Esophagus squamous epithelium (tissue), 4 donors: ENCODE data around the gene LIN9.

Experiments used
- CTCF ChIP-seq, 6 experiments: fragments of 450-650 bp in 4 of 6; fragments of 200-600 bp in 2 of 6; sonication (generic) in 2 of 6; IDR thresholded peaks; one replicate each; pipeline ENCODE4 v1.5.1; 2016 to 2019; ENCODE audit warnings: antibody characterized with exemption in 6 of 6, mild to moderate bottlenecking in 4 of 6, moderate library complexity in 4 of 6
- POLR2A ChIP-seq, 4 donors: fragments of 450-650 bp; IDR thresholded peaks; one replicate each; pipeline ENCODE4 v1.6.1; 2017; ENCODE audit warnings: antibody characterized with exemption in 4 of 4, mild to moderate bottlenecking in 4 of 4, moderate library complexity in 3 of 4

GRCh38 chr1:226353698-226354525, 44.9 kb upstream of the LIN9 start:
- TF ChIP-seq CTCF (IDR thresholded peaks at IDR 0.05) (no peak), POLR2A (IDR thresholded peaks at IDR 0.05) (no peak)
